Epithelial cell of proximal tubule (primary cell): Measurements from ENCODE around the gene KDM4B. TPM values are rescaled to one million over a fixed set of nuclear protein-coding genes. Genes with fewer than 3 reads are reported as not detected.

Experiments
- DNase-seq: peaks from one replicate; pipeline ENCODE4 v3.0.0-alpha.2; 2011; ENCODE audit warnings: low read depth
- H3K4me3 ChIP-seq: 2 replicates; pipeline ENCODE4 v1.5.1; 2011; ENCODE audit warnings: low read depth, mild to moderate bottlenecking, low read length
- total RNA-seq: library from RNA; depleted of rRNA; stranded (reverse); fragments of >200 nt; gene quantifications from 2 replicates; pipeline ENCODE4 v1.2.3, GENCODE V29; 2015
- TF ChIP-seq, protein P1 (sequence below): conservative IDR thresholded peaks from 2 replicates; pipeline ENCODE4 v1.5.1; 2012; ENCODE audit warnings: low read depth, mild to moderate bottlenecking, low read length

KDM4B gene
- total RNA-seq, 1 donor from 2014 or later: 20.5 TPM

- no peak overlapping the region for H3K4me3 ChIP-seq
- TF ChIP-seq, protein P1, sequence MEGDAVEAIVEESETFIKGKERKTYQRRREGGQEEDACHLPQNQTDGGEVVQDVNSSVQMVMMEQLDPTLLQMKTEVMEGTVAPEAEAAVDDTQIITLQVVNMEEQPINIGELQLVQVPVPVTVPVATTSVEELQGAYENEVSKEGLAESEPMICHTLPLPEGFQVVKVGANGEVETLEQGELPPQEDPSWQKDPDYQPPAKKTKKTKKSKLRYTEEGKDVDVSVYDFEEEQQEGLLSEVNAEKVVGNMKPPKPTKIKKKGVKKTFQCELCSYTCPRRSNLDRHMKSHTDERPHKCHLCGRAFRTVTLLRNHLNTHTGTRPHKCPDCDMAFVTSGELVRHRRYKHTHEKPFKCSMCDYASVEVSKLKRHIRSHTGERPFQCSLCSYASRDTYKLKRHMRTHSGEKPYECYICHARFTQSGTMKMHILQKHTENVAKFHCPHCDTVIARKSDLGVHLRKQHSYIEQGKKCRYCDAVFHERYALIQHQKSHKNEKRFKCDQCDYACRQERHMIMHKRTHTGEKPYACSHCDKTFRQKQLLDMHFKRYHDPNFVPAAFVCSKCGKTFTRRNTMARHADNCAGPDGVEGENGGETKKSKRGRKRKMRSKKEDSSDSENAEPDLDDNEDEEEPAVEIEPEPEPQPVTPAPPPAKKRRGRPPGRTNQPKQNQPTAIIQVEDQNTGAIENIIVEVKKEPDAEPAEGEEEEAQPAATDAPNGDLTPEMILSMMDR: no peak
- DNase-seq: no peak
Observed at GRCh38 chr19:5149932-5150901, 181.3 kb downstream of the KDM4B start.

- no peak overlapping the region for H3K4me3 ChIP-seq
- TF ChIP-seq, protein P1: no peak
- DNase-seq: no peak
Observed at GRCh38 chr19:5150902-5151741, 182.2 kb downstream of the KDM4B start.

DNA sequence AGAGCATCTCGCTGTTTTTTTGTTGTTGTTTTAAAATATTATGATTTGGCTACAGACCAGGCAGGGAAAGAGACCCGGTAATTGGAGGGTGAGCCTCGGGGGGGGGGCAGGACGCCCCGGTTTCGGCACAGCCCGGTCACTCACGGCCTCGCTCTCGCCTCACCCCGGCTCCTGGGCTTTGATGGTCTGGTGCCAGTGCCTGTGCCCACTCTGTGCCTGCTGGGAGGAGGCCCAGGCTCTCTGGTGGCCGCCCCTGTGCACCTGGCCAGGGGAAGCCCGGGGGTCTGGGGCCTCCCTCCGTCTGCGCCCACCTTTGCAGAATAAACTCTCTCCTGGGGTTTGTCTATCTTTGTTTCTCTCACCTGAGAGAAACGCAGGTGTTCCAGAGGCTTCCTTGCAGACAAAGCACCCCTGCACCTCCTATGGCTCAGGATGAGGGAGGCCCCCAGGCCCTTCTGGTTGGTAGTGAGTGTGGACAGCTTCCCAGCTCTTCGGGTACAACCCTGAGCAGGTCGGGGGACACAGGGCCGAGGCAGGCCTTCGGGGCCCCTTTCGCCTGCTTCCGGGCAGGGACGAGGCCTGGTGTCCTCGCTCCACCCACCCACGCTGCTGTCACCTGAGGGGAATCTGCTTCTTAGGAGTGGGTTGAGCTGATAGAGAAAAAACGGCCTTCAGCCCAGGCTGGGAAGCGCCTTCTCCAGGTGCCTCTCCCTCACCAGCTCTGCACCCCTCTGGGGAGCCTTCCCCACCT is 183.3 kb downstream of the KDM4B start:
- H3K4me3 ChIP-seq: no peak overlapping the region
- DNase-seq: no peak
- TF ChIP-seq, protein P1: no peak

- no peak for DNase-seq
- H3K4me3 ChIP-seq: no peak overlapping the region
- TF ChIP-seq, protein P1: no peak
Observed at GRCh38 chr19:5152767-5153532, 184.0 kb downstream of the KDM4B start.

DNA sequence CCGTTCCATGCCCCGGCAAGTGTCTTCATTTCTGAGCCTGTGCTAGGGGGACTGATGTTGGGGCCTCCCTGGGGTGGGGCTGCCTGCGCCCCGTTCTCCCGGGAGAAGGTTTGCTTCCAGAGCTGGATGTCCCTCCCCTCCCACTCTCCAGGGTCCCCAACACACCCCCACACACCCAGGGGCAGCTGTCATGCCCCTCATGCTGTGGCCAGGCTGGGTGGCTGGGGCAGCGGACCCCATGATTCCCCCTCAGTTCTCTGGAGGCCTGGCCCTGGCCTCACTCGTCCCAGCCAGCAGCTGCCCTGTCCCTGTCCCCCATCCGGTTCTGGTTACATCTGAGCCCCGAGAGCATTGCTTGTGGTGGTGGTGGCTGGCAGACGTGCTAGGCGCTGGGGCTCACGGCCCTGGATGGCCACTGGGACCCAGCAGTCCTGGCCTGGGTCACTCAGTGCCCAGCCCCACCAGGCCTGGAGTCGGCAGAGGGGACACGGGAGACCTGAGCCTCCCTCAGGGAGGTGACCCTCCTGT is 184.8 kb downstream of the KDM4B start:
- no peak overlapping the region for H3K4me3 ChIP-seq
- no peak for DNase-seq
- TF ChIP-seq, protein P1: no peak
